OCI-LY3 (cell line): ENCODE measurements around the gene FSTL4.

Source experiments
- EZH2phosphoT487 ChIP-seq: fragments of 200-600 bp; shearing (Covaris generic); IDR thresholded peaks from 2 replicates; pipeline ENCODE4 v1.6.1; 2018; ENCODE audit warnings: antibody characterized with exemption, mixed run types, low read depth
- TF ChIP-seq, protein P1 (sequence below): fragments of 200-600, 300-600 bp; sonication (generic); IDR thresholded peaks from 2 replicates; pipeline ENCODE4 v1.5.1; 2014; ENCODE audit warnings: antibody characterized with exemption, low read length, low read depth

DNA sequence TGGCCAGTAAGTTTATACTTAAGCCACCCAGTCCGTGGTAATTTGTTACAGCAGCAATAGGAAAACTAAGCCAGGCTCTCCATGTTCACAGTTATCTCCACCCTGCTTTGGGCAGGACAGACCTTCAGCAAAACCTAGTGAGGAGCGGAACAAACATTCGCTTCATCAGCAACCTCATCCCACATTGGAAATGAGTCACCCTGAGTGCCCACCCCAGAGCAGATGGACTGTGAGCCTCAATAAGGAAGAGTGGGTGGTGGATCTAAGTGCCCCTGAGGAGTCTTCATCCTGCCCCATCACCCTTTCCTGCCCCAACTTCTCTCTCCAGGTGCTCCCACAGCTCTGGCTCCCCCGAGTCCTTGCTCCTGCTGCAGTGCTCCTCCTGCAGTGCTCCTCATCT is 78.8 kb downstream of the FSTL4 start:
- TF ChIP-seq, protein P1, sequence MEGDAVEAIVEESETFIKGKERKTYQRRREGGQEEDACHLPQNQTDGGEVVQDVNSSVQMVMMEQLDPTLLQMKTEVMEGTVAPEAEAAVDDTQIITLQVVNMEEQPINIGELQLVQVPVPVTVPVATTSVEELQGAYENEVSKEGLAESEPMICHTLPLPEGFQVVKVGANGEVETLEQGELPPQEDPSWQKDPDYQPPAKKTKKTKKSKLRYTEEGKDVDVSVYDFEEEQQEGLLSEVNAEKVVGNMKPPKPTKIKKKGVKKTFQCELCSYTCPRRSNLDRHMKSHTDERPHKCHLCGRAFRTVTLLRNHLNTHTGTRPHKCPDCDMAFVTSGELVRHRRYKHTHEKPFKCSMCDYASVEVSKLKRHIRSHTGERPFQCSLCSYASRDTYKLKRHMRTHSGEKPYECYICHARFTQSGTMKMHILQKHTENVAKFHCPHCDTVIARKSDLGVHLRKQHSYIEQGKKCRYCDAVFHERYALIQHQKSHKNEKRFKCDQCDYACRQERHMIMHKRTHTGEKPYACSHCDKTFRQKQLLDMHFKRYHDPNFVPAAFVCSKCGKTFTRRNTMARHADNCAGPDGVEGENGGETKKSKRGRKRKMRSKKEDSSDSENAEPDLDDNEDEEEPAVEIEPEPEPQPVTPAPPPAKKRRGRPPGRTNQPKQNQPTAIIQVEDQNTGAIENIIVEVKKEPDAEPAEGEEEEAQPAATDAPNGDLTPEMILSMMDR = no peak
- TF ChIP-seq EZH2phosphoT487 = no peak
